SK-N-DZ (cell line): ENCODE measurements around the gene C13orf46.

ENCODE experiments used
- DNase-seq: peaks from one replicate; pipeline ENCODE4 v3.0.0-alpha.2; 2015; ENCODE audit warnings: low spot score

C13orf46 gene

GRCh38 chr13:114010401-114011101 lies 36.7 kb upstream of the C13orf46 start:
- no peak for DNase-seq

GRCh38 chr13:114009590-114010400 lies 35.9 kb upstream of the C13orf46 start:
- DNase-seq: no peak

DNA sequence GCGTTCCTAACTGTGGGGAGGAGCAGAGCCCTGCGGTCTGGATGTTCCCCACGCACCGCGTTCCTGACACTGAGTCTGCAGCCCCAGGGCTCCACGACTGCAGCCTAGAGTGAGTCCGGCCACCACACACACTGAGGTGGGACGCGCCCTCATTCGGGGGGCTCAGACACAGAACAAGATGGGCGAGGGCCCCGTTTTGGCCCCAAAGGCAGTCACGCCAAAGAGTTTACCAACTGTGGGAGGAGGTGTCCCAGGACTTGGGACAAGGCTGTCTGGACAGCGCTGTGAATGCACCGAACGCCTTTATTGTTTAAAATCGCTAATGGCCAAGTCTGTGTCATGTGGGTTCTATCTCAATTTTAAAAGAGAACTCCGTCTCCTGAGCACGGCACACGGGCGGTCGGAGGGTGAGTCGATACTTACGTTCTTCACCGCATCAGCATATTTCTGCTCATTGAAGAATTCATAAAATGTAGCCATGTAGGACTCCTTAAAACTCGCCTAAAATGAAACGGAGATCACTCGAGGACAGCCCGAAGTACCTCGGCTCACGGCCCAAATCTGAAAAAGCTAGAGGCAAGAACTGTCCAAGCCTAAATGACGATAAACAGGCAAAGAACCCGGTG lies 35.2 kb upstream of the C13orf46 start:
- DNase-seq: no peak

DNA sequence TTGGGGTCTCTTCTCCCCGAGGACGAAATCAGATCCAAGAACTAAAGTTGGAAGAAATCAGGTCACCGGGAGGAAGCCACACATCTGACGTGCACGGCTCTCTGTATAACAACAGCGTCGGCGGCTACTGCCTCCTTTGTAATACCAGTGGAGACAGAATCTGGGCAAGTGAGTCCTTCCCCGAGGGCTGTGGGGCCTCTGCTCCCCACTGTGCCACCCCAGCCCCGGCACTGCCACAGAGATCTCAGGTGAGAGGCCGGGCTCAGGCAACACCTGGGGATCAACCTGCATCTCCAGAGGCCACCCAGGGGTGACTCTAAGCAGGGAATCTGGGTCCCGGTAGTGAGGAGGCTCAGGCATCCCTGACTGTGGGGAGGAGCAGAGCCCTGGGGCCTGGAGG lies 33.7 kb upstream of the C13orf46 start:
- no peak for DNase-seq

DNA sequence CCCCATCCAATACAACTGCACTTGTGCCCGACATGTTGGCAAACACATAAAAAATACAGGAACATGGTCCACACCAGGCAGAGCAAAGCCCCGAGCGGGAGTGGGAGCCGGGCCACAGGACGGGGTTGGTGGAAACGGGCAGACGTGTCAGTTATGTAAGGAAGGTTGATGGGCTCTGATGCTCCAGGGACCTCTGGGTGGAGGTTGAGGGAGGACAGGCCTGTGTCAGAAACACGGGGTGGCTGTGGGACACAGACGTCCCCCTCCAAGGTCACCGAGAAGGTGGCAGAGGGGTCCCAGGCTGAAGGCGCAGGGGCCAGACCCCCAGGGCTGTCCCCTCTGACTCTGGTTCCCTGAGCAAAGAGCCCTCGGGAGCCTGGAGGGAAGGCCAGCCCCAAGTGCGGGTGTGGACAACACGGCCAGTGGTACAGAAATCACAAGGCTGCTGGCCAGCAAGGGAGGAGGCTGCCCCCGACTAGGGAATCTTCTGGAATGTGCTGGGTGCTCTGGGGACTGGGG lies 31.4 kb upstream of the C13orf46 start:
- no peak for DNase-seq

- DNase-seq: no peak
These were observed 30.7 kb upstream of the C13orf46 start for GRCh38 chr13:114004420-114005205.

- no peak for DNase-seq
These were observed 29.0 kb upstream of the C13orf46 start for GRCh38 chr13:114002771-114003321.

- DNase-seq: no peak
These were observed 28.2 kb upstream of the C13orf46 start for GRCh38 chr13:114002009-114002544.

DNA sequence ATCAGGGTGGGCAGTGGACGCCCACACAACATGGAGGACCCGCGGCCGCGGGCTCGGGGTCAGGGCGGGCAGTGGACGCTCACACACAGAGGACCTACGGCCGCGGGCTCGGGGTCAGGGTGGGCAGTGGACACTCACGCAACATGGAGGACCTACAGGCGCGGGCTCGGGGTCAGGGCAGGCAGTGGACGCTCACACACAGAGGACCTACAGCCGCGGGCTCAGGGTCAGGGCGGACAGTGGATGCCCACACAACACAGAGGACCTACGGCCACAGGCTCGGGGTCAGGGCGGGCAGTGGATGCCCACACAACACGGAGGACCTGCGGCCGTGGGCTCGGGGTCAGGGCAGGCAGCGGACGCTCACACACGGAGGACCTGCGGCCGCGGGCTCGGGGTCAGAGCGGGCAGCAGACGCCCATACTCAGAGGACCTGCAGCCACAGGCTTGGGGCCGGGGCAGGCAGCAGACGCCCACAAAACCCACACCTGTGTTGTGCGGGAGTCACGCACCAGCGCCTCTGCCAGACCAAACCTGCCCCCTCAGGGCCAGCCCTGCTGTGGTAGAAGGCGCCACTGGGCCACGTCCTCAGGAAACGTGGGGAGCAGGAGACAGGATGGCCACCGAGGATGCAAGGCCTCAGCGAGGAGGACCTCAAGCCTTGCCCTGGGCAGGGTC lies 27.6 kb upstream of the C13orf46 start:
- DNase-seq: no peak

DNA sequence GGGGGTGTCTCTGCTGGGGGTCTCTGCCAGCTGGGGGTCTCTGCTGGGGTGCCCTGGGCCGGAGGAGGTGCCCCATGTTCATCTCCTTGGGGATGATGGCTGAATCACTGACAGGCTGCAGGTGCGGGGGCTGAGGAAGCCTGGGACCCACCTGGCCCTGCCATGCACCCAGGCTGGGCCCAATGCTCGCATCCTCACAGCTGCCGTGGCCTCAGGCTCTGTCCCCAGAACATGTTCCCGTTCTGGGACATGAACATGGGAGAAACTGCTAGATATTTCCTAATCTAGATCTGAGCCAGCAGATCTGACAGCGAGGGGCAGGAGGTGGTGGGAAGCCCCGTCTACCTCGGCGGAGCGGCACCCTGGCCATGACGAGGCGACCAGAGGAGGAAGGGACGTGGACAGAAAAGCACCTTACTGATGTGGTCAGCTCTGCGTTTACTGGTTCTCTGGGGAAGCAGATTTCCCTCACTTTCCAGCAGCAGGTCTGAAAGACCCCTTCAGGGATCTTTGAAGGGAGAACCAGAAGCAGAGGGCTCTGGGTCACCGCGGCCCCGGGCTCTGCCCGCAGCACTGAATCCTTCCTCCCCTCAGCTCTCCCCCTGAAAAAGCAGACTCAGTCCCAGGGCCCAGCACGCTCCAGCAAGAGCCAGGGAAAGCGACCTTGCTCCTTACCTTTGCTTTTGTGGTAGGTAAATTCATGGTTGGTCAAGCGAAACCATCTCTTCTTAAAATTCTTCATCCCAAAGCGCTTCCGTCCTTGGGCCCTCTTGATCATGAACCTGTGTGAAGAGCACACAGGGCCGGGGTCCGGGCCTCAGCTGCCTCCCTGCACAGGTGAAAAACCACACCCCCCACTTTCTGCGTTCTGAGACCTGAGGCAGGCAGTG lies 26.5 kb upstream of the C13orf46 start:
- DNase-seq: no peak

GRCh38 chr13:113999618-113999910 lies 25.7 kb upstream of the C13orf46 start:
- DNase-seq: no peak

DNA sequence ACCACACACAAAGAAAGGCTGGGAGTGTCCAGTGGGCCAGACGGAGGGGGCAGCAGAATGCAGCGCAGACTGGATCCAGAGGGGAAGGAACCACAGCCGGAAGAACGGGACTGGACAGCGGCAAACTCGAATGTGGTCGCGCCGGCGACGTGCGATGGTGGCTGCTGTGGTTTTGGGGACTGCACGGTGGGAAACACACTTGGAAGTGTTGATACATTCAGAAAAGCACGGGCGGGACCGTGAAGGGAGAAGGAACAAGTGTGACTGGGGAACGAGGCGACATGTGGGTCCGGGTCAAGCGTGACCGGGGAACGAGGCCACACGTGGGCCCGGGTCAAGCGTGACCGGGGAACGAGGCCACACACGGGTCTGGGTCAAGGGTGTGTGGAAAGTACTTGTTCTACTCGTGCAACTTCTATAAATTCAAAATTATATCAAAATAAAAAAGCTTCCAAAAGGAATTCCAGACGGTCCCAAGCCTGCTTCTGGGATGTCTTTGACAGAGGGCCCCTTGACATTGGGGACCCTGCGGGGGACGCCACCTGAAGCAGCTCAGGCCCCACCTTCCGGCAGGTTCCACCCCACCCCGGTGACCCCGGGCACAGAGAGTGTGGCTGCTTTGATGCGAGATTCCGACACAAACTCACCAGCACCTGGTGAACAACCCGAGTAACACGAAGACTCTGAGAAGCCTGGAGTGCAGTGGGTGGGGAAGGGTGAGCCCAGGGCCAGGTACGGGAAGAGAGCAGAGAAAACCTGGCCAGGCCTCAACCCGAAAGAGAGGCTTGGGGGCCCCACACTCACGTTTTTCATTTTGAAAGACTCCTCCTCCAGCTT lies 25.1 kb upstream of the C13orf46 start:
- no peak for DNase-seq

DNA sequence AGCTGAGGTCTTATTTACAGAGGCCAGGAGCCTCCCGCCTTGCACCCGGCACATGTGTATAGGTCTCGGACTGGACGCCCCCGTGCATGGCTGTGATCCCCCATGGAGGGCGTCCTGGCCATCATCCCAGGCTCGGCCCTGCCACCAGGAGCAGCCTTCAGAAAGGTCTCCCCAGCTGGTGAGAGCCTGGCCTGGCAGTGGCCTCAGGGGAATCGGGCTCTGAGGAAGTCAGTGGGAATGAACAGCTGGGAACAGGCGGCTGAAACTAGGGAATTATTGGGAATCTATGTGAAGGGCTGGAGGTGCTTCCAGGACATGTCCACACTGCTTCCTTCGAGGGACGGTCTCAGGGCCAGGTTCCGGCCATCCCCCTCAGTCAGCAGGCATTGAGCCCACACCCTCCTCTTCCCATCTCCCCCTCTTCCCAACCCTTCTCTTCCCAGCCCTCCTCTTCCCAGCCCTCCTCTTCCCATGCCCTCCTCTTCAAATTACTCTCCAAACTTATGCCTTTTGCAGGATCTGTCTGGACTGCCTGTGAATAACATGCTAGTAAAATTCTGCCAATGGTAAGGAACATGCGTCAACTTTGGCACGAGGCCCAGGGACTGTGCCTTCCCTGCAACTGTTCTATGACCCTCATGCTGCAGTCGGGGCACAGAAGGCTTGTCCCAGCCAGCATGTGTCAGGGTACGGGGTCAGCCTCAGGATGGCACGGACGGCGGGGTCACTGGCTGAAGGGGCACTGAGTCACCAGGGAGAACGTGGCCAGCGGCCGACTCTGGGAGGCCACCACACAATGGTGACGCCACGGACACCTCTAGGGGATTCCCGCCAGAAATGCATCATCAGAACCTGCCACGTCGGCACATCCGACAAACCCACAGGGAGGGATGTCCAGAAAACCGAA lies 24.2 kb upstream of the C13orf46 start:
- no peak for DNase-seq

DNA sequence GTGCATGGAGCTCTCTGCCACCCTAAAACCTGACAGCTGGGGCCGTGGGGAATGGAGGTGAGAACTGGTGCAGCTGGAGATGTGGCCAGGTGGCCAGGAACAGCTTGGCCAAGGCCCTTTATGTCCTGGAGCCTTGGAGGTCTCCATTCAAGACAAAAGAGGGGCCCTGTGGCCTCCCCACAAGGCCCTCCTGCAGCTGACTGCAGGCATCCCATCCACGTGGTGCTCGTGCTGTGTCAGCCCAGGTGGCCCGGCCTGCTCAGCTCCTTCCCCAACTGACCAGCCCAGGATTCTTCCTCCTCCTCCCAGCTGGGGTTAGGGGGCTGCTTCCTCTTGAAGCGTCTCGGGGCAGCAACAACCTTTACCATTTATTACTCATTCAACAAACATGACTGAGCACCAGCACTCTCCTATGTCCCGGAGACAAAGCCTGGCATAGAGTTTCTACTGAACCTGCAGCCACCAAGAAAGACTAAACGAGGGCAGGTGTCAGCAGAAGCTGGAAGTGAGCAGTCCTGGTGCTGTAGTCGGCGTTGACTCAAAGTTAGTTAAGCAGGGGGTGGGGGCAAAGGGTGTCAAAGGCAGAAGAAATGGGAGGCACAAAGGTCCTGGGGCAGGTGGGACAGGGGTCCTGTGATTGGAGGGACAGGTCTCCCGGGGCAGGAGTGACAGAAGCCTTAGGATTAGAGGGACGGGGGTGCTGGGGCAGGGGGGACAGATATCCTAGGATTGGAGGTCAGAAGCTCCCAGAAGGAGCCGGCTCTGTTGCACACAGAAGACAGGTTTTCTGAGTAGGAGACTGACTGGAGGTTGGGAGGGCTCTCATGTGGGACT lies 23.3 kb upstream of the C13orf46 start:
- no peak for DNase-seq

- no peak for DNase-seq
These were observed 22.4 kb upstream of the C13orf46 start for GRCh38 chr13:113996081-113996911.
